Uterus (tissue), 4 donors: ENCODE measurements around the gene NKX1-2. TPM values are rescaled to one million over a fixed set of nuclear protein-coding genes. Genes with fewer than 3 reads are reported as not detected.

Source experiments
- DNase-seq, 2 donors: peaks; one replicate each; pipeline ENCODE4 v3.0.0-alpha.2; 2019 to 2020
- H3K27ac ChIP-seq, 2 donors: fragments of 200-600 bp; sonication (generic); 1 replicate in 1 of 2; 2 replicates in 1 of 2; pipeline ENCODE4 v1.5.1; 2016 to 2018
- H3K27me3 ChIP-seq, 2 donors: fragments of 200-600 bp; sonication (generic); one replicate each; pipeline ENCODE4 v1.5.1; 2018 to 2019; ENCODE audit warnings: control low read depth in 1 of 2
- H3K36me3 ChIP-seq, 2 donors: fragments of 200-600 bp; sonication (generic); one replicate each; pipeline ENCODE4 v1.5.1; 2019; ENCODE audit warnings: control low read depth in 1 of 2
- H3K4me1 ChIP-seq, 2 donors: fragments of 200-600 bp; sonication (generic); one replicate each; pipeline ENCODE4 v1.5.1; 2018 to 2019; ENCODE audit warnings: control low read depth in 1 of 2
- H3K4me3 ChIP-seq, 2 donors: fragments of 200-600 bp; sonication (generic); 1 replicate in 1 of 2; 2 replicates in 1 of 2; pipeline ENCODE4 v1.5.1; 2018 to 2019; ENCODE audit warnings: mild to moderate bottlenecking in 1 of 2
- H3K9me3 ChIP-seq, 2 donors: fragments of 200-600 bp; sonication (generic); one replicate each; pipeline ENCODE4 v1.5.1; 2019; ENCODE audit warnings: control low read depth in 1 of 2
- POLR2A ChIP-seq, 2 donors: fragments of 450-650 bp; IDR thresholded peaks; one replicate each; pipeline ENCODE4 v1.6.1; 2016; ENCODE audit warnings: antibody characterized with exemption in 2 of 2, mild to moderate bottlenecking in 1 of 2, moderate library complexity in 1 of 2
- intact Hi-C: fragments of 100-400 bp; cut with DNase I; formaldehyde crosslinking; loops from one replicate; pipeline ENCODE4 v1.15.1; 2023; ENCODE audit warnings: low total_unique reads
- total RNA-seq, 4 donors: library from RNA; depleted of rRNA in 3 of 4; stranded (reverse); fragments of >200 nt in 3 of 4; gene quantifications; one replicate each; pipeline versions ENCODE4 v1.1.0 to v1.2.4, GENCODE V29; 2014 to 2023
- TF ChIP-seq, protein P1 (sequence below), 4 experiments: fragments of 200-600 bp in 2 of 4; fragments of 450-650 bp in 2 of 4; sonication (generic) in 2 of 4; IDR thresholded peaks; one replicate each; pipeline ENCODE4 v1.5.1; 2016 to 2019; ENCODE audit warnings: antibody characterized with exemption in 4 of 4, mild to moderate bottlenecking in 2 of 4, moderate library complexity in 1 of 4
- donor health status: DM: yes; HTN: yes; CAD: no.

NKX1-2 gene
- total RNA-seq, 4 donors from 2014 or later = not detected

DNA sequence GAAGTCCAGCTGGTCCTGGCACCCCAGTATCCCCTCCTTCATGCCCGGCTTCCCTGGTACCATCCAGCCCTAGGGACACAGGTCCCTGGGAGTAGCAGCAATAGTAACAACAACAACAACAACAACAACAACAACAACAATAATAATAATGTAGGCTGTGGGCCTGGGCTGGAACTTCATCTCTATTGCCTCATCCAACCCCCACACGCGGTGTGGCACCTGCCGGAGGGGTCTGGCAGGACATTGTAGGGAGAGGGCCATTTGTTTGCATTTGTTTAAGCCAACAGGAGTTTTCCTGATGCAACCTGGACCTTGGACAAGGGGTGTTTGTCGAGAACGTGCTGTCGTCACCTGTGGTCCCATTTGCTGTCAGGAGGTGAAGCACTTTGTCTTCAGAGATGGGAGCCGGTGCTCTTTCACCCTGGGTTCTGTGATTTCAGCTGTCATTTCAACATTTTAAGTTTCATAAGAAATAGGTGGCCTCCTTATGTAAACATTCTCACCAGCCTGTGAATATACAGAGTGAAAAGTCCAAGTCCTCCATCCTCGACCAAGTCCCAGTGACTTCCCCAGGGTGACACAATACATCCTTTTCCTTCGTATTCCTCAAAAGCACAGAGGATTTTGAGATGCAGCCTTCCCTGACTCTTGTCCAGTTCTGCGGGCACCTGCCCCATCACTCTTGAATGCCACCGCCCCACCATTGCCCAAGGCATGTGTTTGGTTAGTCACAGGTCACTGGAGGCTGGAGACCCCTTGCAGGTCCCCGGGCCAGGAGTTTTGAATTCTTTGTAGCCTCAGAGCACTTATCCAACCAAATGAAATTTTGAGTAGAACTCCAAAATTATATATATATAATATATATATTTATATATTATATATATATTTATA is 21.0 kb upstream of the NKX1-2 start:
- H3K27ac ChIP-seq = no peak overlapping the region
- no peaks in the 10 kb centered on the region for H3K9me3 ChIP-seq
- H3K4me1 ChIP-seq = no peaks in the 10 kb centered on the region
- no peak for DNase-seq
- no peak overlapping the region for H3K4me3 ChIP-seq
- H3K27me3 ChIP-seq = no peaks in the 10 kb centered on the region
- intact Hi-C loops = no loop called here
- TF ChIP-seq, protein P1, sequence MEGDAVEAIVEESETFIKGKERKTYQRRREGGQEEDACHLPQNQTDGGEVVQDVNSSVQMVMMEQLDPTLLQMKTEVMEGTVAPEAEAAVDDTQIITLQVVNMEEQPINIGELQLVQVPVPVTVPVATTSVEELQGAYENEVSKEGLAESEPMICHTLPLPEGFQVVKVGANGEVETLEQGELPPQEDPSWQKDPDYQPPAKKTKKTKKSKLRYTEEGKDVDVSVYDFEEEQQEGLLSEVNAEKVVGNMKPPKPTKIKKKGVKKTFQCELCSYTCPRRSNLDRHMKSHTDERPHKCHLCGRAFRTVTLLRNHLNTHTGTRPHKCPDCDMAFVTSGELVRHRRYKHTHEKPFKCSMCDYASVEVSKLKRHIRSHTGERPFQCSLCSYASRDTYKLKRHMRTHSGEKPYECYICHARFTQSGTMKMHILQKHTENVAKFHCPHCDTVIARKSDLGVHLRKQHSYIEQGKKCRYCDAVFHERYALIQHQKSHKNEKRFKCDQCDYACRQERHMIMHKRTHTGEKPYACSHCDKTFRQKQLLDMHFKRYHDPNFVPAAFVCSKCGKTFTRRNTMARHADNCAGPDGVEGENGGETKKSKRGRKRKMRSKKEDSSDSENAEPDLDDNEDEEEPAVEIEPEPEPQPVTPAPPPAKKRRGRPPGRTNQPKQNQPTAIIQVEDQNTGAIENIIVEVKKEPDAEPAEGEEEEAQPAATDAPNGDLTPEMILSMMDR (IDR thresholded peaks at IDR 0.05) = no peak
- H3K36me3 ChIP-seq = no peaks in the 10 kb centered on the region

DNA sequence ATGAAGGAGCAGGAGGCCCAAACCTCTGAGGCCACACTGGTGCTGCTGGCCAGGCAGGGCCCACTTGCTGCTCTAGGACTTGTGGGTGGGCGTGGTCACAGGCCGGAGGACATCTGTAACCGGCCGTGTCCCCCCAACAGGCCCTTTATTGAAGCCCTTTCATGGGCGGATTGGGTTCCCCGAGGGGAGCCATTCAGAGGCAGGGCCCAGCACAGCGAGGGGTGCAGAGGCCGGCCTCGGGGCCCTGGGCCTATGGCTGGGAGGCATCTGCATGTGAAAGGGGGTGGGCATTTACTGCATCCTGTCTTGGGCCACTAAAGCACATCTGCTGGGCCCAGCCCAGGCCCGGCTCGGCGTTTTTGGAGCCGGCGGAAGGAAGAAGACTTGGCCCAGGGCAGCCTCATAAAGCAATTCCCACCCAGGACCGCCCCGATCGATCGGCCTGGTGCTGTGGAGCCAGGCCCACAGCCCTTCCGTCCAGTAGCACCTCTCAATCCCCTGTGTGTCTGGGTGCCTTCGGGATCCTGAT is 20.2 kb upstream of the NKX1-2 start:
- Histone ChIP-seq H3K36me3 (no peaks in the 10 kb centered on the region), H3K9me3 (no peaks in the 10 kb centered on the region), H3K27me3 (no peaks in the 10 kb centered on the region), H3K4me3 (no peak overlapping the region), H3K4me1 (no peaks in the 10 kb centered on the region), H3K27ac (no peak overlapping the region)
- intact Hi-C loops = no loop called here
- no peak for DNase-seq
- TF ChIP-seq POLR2A (IDR thresholded peaks at IDR 0.05) = no peak
- TF ChIP-seq, protein P1 (IDR thresholded peaks at IDR 0.05) = no peak

DNA sequence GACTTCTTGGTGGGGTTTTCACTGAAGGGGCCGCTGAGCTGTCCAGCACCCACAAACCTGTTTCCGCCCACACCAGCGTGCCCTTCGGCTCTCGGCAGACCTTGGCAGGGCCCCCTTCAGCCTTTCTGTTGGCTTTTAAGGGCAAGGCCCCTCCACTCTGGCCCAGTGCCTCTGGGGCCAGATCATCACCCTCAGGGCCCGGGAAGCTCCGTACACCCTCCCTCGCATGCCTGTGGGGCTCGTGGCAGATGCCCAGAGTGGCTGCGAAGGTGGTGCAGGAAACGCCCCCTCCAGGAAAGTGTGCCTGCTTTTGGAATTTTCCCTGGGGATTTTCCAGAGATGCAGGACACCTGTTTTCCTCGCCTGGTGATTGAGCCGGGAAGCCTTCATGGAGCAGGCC is 18.8 kb upstream of the NKX1-2 start:
- TF ChIP-seq, protein P1 (IDR thresholded peaks at IDR 0.05) = no peak
- no peak for TF ChIP-seq POLR2A (IDR thresholded peaks at IDR 0.05)
- Histone ChIP-seq H3K27me3 (no peaks in the 10 kb centered on the region), H3K4me3 (no peak overlapping the region), H3K36me3 (no peaks in the 10 kb centered on the region), H3K4me1 (no peaks in the 10 kb centered on the region), H3K27ac (no peak overlapping the region), H3K9me3 (no peaks in the 10 kb centered on the region)
- no peak for DNase-seq
- intact Hi-C loops = no loop called here

DNA sequence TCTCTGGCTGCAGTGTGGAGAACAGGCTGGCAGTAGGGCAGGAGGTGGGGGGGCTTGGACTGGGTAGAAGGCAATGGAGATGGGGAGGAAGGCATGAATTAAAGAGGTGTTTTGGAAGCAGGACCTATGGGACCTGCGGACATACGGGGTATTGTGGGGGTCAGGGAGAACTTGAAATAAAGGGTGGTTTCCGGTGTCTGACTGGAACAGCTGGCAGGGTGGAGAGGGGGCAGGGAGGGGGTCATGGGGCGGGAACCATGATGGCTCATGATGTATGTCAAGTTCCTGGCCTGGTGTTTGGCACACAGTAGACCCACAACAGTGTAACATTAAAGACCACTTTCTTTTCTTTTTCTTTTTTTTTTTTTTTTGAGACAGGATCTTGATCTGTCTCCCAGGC is 17.3 kb upstream of the NKX1-2 start:
- Histone ChIP-seq H3K27ac (no peak overlapping the region), H3K4me1 (no peaks in the 10 kb centered on the region), H3K27me3 (no peaks in the 10 kb centered on the region), H3K36me3 (no peaks in the 10 kb centered on the region), H3K4me3 (no peak overlapping the region), H3K9me3 (no peaks in the 10 kb centered on the region)
- intact Hi-C loops = no loop called here
- no peak for DNase-seq
- no peak for TF ChIP-seq POLR2A (IDR thresholded peaks at IDR 0.05)
- TF ChIP-seq, protein P1 (IDR thresholded peaks at IDR 0.05) = no peak

DNA sequence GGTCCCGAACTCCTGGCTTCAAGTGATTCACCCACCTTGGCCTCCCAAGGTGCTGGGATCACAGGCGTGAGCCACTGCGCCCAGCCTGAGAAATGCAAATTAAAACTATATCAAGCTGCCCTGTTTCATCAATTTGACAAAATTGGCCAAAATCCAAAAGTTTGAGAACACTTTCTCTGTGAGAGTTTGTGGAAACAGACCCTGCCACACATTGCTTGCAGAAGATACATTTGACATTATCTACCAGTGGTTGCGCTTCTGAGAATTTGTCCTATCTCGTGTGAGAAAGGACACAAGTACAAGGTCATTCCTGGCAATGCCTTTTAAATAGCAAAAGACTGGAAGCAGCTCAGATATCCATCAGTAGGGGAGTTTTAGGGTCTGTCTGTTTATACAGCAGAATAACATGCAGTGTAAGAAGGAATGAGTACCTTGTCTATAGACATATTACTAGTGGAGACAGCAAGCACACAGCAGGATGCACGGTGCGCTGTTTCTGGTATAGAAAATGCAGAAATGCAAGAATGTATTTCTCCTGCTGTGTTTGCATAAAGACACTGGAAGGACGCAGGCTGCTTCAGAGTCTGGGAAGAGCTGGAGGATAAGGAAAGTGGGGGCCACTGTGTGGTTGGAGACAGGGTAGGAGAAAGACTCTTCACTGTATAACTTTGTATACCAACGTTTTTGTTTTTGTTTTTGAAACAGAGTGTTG is 16.1 kb upstream of the NKX1-2 start:
- Histone ChIP-seq H3K36me3 (no peaks in the 10 kb centered on the region), H3K9me3 (no peaks in the 10 kb centered on the region), H3K27ac (no peak overlapping the region), H3K4me1 (no peaks in the 10 kb centered on the region), H3K4me3 (no peak overlapping the region), H3K27me3 (no peaks in the 10 kb centered on the region)
- no peak for DNase-seq
- TF ChIP-seq, protein P1 (IDR thresholded peaks at IDR 0.05) = no peak
- no peak for TF ChIP-seq POLR2A (IDR thresholded peaks at IDR 0.05)
- intact Hi-C loops = no loop called here
